OCI-LY7 (cell line): ENCODE results near the gene PALLD.

Experiments used
- CTCF ChIP-seq: fragments of 200-600 bp; sonication (generic); conservative IDR thresholded peaks from 2 replicates; pipeline ENCODE4 v1.5.1; 2014; ENCODE audit warnings: mild to moderate bottlenecking, antibody characterized with exemption, low read length, moderate library complexity, mixed read lengths
- EZH2phosphoT487 ChIP-seq: fragments of 200-600 bp; sonication (generic); IDR thresholded peaks from 2 replicates; pipeline ENCODE4 v1.6.1; 2018; ENCODE audit warnings: low read depth, borderline replicate concordance, mild to moderate bottlenecking, mixed run types, antibody characterized with exemption, low read length, moderate library complexity, mixed read lengths

- TF ChIP-seq CTCF, result no peak
- TF ChIP-seq EZH2phosphoT487, result no peak
Measured at GRCh38 chr4:168744021-168744420, 247.2 kb downstream of the PALLD start.
